NCI-H1930 (cell line): ENCODE results near the gene IRX6.

Experiments used
- DNase-seq, 2 experiments: peaks; one replicate each; lab custom pipeline; 2025; lab: John Stamatoyannopoulos, UW

The IRX6 gene

DNA sequence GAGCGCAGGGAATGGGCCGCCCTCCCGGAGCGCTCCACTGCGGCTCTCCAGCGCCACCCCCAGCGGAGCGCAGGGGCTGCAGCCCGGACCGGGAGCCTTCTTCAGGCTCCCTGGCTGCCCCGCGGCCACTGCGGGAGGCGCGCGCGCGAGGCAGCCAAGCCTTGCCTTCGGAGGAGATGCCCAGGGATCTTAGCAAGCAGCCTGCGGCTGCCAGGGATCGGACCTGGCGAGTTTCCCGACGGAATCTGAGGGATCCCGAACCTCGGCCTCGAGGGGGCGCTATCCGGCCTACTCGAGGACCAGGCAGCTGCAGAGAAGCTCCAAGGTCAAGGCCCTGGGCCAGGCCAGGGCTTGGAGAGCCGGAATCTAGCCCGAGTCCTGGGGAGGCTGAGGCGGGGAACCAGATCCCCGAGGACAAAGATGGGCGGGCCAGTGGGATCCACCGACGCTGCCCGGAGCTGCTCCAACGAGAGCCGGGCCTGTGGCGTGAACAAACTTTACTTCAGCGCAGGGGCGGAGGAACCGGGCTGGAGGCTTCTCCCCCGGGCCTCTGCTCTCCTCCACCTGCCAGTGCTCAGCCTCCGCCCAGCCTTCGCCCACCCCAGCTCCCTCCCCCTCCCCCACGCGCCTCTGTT lies at the start of gene IRX6:
Gene IRX6, plus strand, starts transcription at position 567 of the 635 bp plus-strand sequence. CDS start 889 bp downstream, outside the sequence.
- peak; percentile 17 to 67 for DNase-seq

DNA sequence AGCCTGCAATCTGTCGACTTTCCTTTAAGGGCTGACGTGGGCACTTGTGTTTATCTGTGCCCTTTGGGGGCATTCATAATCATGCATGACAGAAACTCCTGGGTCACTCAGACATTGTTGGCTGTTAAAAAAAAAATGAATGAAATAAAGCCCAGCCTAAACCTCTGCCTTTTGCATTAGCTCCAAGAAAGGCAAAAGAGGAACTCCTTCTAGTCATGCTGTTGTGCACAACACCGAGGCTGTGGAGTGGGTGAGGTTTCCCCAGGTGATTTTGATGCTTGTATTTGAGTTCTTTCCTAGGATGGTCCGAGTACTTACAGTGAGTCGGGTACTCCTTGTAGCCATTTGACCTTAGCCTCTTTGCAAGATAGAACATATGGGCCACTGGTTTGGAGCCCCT lies 49.6 kb upstream of the IRX6 start:
- DNase-seq, result no peak

DNA sequence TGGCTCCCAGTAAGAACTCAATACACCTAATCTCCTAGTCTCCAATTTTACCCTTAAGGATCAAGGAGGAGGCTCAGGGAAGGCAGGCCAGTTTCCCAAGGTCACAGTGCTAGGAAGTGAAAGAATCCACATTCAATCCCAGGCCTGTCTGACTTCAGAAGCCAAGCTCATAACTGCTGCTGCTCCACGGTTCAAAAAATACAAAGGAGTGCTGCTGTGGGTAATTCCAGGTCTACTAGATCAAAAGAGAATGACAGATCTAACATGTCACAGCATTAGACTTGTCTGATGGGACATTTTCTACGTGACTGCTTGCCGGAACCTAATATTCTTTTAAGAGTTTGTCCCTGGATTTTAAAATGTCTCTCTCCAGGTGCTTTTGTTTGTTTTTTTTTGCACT lies 48.8 kb upstream of the IRX6 start:
- no peak for DNase-seq

DNA sequence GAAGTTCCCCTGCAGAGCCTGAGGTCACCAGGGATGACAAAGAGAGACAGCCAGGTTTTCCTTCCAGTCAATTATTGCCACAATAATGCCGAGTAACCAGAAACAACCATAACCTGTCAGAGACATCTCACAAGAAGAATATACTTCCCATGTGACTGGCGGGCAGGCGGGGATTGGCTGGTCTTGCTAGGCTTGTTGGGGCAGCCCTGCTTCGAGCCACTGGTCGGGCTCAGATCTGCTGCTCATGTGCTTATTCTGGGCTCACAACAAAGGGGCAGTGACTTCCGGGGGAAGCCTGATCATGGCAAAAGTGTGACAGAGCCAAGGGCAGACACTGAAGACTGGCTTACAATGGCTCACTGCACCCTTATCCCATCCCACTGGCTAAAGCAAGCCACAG lies 48.1 kb upstream of the IRX6 start:
- DNase-seq, result no peak

DNA sequence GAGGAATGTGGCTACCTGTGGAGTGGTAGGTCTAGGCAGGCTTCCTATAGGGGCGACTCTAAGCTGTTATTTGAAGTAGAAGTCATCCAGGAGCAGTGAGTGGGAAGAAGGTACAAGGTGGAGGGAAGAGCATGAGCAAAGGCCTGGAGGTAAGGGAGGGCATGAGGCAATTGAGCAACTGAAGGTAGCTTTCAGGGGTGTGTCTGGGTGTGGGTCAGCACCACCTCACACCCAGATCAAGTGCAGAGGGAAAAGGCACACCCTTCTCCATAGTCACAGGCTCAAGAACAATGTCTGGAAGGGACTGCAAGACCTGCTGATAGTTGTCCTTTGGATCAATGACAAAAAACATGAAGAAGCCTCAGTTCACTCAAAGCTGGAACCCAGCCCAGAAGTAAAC lies 46.5 kb upstream of the IRX6 start:
- DNase-seq, result no peak

DNA sequence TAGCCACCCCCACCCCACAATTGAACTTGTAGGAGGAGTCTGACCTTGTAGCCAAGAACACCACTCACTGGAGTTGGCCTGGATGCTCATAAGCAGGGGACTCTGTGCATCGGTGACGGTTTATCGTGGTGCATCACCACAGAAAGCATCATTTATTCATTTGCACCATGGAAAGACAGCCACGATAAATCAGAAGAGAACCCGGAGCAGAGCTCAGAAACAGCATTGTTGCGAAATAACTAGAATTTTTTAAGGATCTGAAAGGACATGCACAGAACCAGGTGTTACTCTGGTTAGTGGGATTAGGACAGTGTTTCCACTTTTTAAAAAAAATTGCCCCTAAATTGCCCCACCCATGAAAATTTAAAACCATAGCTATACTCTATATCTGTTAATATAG lies 44.4 kb upstream of the IRX6 start:
- no peak for DNase-seq

DNA sequence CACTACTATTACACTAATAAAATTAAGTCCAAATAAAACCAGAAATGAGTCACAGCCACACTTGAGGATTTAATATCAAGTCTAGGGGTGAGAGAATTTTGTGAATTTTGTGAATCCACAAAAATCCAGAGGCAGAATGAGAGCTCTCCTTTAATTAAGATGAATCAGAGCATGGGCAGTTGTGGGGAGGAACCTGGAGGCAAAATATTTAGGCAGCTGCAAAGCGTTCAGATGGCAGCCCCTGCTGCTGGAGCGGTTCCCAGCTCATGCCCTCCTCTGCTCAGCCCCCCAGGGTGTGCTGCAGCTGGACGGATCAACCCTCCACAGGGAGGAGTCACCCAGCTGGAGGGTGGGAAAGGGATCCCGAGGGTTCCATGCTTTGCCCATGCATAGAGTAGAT lies 43.4 kb upstream of the IRX6 start:
- no peak for DNase-seq

DNA sequence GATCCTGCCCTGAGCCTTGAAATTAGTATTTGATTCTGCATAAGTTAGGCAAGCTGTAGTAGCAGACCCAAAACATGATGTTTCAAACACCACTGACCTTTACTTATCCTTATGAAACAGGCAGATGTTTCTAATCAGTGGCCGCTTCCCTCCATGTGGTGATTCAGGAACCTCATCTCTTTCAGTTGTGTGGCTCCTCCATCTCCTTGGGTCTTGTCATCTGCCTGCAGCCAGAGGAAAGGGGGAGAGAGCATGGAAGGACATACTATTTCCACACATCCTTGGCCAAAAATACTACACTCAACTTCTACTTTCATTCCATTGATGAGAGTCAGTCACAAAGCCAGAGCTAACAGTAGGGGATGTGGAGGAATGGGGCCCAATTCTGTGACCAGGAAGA lies 41.6 kb upstream of the IRX6 start:
- no peak for DNase-seq

DNA sequence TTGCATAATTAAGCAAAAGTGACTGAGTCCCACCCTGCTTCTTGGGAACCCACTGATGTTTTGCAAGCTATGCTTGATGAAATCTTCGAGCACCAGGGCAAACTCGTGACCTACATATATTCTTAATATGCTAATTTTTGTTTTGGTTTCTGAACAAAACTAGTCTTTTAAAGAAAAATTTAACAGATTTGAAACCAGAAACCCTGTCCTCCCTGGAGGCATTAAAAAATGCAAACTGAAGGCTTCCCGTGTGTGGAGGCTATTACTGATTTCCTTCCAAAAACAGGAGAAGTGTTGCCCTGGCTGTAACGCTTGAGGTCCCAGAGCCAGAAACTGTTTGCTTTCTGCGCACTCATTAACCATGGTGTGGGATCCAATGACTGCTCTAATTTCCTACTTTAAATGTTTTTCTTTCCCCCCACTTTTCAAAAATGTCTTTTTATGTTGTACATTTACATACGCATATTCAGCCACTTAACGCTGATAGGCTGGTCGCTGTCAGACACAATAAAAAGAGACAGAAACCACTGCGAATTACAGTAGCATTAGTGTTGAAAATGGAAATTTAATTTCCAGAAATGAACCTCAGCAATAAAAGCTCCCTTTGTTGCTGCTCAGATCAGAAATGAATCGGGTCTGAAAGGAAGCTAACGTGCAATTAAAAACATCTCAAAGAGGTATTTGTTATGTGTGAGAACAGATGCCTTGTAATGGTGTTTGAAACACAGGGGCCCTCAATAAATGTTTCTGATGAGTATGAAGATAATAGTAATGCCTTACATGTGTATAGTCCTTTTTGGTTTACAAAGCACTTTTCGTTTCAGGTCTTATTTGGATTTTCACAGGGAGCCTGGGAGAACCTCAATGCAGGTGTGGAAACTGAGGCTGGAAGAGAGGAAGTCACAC lies 39.9 kb upstream of the IRX6 start:
- DNase-seq, result peak; percentile 13 to 61

DNA sequence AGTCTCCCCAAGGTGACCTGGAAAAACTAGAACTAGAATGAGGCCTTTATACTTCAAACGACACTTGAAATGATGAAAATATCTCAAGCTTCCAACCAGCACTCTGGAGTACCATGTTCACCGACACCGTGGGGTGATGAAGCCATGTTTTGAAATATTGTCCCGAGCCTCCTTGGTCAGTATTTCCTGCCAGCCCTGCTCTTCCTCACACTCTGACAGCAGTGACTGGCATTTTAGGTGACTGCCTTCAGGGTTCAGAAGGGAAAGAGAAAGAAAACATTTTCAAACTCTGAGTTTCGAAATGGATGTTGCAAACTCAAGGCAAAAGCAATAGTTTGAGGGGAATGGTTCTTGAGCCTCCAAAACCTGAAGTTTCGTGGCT lies 39.3 kb upstream of the IRX6 start:
- no peak for DNase-seq

DNA sequence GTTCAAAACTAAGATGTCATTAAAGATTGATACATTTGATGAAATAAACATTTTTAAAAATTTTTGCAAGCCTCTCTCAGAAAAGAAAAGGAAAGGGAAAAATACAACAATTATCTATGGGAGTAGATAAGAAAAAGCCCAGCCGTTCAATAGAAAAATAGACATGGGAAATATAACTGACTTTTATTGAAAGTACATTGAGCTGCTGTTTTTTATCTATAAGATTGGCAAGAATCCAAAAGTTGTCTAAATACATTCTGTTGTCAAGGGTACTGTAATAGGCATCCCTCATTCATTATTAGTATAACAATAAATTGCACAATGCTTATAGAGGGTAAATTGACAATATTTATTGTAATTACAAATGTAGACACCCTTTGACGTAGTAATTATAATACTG lies 38.4 kb upstream of the IRX6 start:
- DNase-seq, result peak; percentile 16 to 81

DNA sequence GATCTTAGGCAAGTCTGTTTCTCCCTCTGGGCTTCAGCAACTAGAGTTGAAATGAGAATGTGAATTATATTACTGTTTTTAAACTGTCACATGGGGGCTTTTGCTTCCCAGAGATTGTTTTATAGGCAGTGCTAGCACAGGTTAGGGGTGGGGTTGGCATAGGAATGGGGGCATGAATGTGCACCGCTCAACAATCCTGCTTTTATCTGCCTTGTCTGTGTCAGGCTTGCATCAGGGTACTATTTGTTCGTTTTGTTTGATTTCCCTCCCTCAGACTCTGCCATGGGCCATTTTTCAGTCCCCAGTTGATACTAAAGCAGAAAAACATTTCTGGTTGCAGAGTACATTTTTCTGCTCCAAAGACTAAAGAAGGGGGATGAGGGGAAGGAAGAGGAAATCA lies 34.6 kb upstream of the IRX6 start:
- no peak for DNase-seq

DNA sequence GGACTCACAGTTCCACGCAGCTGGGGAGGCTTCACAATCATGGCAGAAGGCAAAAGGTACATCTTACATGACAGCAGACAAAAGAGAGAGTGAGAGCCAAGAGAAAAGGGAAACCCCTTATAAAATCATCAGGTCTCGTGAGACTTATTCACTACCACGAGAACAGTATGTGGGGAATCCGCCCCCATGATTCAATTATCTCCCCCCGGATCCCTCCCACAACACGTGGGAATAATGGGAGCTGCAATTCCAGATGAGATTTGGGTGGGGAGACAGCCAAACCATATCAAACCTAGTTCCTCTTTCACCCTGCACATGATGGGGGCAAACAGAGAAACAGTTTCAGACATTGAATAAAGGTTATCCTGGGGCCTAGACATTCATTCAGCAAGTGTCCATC lies 32.2 kb upstream of the IRX6 start:
- no peak for DNase-seq

DNA sequence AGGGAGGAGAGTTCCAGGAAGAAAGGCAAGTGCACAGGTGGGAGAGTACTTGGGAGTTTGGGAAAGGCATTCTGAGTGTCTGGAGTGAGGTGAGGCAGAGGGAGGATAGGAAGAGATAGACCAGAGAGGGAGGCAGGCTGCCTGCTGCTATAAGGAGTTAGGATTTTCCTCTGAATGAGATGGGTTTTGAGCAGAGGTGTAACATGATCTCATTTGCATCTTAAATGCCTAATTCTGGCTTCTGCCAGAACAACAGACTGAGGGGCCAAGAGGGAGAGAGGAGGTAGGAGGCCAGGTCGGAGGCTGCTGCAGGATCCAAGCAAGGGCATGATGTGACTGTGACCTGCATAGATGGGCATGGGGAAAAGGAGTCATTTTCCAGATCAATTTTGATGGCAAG lies 31.5 kb upstream of the IRX6 start:
- no peak for DNase-seq

DNA sequence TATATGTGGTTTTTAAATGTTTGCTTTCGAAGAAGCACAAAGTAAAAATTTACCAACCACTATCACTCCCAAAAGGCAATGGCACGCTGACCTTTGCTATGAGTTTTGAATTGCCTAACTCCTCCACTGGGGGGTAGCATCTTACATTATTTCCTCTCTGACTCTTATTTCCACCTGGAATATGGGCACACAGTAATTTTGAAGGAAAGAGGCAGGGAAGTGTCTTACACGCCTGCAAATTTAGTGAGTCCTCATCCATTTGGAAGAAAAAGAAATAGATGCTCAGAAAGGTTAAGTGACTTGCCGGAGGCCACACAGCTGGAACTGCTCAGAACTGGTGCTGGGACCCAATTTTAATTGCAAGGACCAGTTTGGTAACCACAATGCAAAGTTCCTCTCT lies 29.9 kb upstream of the IRX6 start:
- no peak for DNase-seq

DNA sequence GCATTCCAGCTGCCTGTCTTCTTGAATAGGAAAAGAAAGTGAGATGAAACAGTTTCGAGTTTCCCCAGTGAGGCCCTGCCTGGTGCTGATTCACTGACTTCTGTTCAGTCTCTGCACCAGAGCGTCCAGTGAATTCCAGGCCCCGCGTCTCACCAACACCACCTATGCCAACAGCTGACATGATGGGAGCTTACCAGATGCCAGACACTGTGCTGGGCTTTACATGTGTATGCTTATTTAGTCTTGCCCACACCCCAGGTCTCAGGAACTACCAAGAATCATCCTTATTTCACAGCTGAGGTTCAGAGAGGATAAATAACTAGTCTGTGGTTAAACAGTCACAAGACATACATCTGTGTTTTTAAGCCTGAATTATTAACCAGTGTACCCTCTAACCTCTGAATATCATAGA lies 29.1 kb upstream of the IRX6 start:
- no peak for DNase-seq

DNA sequence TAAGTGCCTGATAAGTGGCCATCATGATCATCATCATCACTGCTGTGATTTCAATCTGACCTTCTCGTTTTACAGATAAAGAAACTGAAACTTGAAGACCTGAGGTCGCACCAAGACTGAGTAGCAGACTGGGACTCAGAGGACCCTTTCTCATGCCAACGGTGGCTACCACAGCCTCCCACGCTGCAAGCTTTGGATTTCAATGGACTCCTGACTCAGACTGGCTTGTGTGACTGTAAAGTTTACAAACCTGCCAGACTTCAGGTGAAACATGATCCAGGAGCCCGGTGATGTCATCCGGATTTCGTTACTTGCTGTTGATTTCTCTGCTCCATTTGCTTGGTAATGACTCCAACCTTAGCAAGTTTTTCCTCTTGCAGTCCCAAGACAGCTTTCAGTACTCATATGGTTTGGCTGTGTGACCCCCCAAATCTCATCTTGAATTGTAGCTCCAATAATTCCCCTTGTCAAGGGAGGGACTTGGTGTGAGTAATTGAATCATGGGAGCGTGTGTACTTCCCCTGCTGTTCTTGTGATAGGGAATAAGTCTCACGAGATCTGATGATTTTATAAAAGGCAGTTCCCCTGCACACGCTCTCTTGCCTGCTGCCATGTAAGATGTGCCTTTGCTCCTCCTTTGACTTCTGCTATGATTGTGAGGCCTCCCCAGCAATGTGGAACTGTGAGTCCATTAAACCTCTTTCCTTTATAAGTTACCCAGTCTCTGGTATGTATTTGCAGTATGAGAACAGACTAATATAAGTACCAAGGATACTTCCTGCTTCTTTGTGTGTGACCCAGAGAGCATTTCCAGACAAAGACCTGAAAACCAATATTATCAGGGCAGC lies 26.7 kb upstream of the IRX6 start:
- no peak for DNase-seq

DNA sequence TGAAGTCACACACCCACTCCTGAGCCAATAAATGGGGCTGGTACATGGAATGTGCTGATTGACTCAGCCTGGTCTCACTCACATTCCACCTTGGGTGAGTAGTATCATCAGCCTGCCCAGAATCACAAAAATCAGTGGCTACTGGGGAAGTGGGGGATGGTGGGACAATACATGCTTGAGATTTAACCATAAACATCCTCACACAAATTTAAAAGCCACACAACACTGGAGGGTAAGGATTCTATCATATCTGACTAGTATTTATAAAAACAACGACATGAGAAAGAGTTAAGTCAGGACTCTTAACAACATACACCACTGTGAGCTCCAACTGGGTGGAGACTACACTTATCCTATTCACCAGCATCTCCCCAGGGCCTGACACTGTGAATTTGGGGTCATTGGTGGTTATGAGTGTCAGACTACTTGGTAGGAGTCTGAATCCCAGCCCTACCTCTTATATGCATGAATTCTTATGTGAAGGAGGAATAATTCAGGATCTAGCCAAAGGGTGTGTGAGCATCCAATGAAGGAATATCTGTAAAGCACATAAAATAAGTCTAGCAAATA lies 26.0 kb upstream of the IRX6 start:
- no peak for DNase-seq

DNA sequence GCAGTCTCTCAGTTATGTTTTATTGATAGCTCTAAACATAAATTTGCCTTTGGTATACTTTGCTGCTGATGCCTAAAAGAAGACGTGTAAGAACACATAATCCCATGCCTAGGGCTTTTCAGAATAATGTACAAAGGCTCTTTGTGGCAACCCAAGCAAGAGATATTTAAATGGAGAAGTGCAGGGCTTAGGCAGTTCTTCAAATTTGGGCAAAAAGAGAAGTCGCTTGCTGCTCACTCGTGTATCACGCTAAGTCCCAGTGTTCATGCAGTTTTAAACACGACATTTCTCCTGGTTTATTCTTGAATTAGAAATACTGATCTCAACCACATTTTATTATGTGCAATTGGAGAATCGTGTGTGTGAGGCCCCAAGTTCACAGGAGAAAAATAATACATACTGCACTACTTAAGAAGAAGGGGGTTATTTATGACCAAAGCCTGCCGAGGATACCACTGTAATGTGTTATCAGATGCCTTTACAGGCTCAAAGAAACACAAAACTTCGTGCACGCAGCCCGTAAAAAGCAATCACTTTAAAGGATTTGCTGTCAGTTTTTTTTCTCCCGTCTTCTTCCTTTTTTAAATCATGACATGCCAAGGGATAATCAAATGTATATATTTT lies 22.5 kb upstream of the IRX6 start:
- no peak for DNase-seq

DNA sequence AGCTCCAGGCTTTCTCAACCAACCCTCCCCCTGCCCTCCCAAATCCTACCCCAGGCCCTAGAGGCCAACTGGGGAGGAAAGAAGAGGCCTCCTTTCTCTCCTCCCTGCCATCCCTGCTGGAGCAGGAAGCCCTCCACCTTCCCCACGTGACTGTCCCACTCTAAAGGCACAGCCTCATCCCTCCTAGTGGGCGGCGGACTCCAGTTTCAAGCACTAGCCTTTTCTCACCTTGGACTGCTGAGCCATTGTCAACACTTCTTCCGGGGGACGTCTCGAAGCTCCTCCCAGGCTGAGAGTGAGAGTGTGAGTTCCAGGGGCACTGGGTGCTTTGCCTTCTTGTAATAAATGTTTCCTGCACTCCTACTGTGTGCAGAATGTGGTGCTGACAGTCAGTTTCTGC lies 21.4 kb upstream of the IRX6 start:
- no peak for DNase-seq

DNA sequence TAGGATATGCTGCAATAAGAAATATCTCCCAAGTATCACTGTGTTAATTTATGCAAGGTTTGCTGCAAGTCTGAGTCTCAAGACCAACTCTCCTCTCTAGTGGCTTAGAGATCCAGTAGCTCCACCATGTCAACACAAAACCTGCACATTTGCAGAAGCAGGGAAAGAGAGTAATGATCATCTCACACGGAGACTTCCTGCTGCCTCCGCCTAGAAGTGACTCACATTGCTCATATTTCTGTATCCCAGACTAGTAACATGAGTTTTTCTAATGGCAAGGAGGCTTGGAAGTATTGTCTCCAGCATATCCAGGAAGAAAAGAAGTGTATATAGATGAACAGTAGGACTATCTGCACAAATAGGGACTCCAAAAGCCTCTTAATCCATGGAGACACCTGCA lies 15.0 kb upstream of the IRX6 start:
- no peak for DNase-seq

DNA sequence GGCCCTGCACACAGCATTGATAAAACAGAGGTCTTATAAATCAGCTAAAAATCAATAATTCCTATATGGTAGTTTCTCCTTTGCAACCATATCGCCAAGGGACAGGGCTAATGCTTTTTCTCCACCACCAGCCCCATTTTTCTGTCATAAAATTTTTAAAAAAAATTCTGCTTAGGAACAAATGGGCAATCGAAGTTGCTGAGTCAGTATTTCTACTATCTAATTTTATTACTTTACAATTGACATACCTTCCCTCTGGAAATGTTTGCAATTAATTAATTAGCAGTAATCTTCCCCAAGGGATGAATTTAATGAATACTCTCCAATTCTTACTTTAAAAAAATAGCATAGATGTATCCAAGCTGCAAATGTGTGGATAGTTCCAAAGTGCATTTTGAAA lies 1.7 kb upstream of the IRX6 start:
- DNase-seq, result no peak
